GM18508 (cell line): ENCODE data around the gene MCF2L.
"Not testable (repeated sequence)": the region's sequence is repeated elsewhere in the genome, so short reads cannot be mapped to it uniquely, and the experiment has no call there.

Experiments used
- ATAC-seq: cut with Tn5 transposase; IDR thresholded peaks from one replicate; pipeline ENCODE4 v1.9.1; 2021; ENCODE audit warnings: moderate number of reproducible peaks; ENCODE audit not compliant: insufficient read depth, unreplicated experiment

MCF2L gene

DNA sequence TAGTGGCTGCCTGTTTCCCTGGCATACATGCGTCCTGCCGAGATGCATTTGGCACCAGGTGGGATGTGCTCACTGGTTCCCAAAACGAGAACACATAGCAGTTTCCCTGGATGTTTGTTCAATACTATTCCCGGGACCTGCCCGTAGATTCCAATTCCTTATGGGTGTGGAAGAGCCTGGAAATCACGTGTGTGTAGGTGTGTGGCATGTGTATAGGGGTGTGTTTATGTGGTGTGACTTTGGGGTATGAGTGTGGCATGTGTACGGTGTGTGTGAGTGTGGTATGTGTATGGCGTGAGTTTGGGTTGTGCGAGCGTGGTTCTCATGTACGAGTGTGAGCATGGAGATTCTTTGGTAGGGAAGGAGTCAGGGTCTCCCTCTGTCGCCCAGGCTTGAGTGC is 133.7 kb downstream of the MCF2L start:
- no peak for ATAC-seq

DNA sequence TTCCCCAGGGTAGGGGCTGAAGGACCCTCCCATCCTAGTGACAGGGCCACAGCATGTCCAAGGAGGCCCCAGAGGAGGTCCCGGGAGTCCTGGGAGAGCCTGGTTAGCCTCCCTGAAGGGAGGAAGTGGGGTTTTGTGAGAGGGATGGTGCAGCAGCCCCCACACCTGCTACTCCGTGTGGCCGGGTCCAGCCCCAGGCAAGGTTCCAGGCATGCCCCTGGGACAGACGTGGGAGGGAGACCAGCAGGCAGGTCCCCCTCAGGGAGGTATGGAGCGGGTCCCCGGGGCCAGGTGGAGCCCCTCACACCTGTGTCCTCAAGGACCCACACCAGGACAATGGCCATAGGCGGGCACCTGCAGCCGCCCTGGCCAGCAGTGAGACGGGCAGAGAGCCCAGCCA is 134.6 kb downstream of the MCF2L start:
- ATAC-seq: no peak

DNA sequence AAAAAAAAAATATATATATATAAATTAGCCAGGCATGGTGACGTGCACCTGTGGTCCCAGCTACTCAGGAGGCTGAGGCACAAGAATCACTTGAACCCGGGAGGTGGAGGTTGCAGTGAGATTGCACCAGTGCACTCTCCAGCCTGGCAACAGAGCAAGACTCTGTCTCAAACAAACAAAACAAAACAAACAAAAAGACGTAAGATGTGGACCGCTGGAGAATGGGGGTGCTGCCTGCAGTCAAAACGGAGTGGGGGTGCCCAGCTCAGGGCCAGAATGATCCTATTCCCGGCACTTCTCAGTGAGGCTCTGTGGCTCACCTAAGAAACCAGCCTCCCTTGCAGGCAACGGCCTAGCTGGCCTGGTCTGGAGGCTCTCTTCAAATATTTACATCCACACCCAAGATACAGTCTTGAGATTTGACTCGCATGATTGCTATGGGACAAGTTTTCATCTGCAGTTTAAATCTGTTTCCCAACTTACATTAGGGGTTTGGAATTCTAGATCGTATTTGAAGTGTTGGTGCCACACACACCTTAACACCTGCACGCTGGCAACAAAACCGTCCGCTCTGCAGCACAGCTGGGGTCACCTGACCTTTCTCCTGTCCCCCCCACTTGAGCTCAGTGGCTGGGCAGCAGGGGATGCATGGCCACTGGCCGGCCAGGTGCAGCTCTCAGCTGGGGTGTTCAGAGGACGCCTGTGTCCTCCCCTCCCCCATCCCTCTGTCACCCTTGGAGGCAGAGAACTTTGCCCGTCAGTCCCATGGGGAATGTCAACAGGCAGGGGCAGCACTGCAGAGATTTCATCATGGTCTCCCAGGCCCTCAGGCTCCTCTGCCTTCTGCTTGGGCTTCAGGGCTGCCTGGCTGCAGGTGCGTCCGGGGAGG is 136.3 kb downstream of the MCF2L start, which contains the start of gene F7:
Gene F7 (plus strand): TSS at position 760 of the 889 bp plus-strand sequence. CDS start 51 bp downstream, at position 811.
- no peak for ATAC-seq

DNA sequence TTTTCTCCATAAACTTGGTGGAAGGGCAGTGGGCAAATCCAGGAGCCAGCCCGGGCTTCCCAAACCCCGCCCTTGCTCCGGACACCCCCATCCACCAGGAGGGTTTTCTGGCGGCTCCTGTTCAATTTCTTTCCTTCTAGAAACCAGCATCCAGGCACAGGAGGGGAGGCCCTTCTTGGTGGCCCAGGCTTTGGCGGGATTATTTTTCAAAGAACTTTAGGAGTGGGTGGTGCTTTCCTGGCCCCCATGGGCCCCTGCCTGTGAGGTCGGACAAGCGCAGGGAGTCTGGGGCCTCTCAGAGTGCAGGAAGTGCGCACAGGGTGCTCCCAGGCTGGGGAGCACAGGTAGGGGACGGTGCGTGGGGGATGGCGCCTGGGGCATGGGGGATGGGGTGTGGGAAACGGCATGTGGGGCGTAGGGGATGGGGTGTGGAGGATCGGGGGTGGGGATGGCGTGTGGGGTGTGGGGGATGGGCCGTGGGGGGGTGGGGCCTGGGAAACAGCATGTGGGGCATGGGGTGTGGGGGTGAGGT is 137.0 kb downstream of the MCF2L start:
- ATAC-seq: no peak

DNA sequence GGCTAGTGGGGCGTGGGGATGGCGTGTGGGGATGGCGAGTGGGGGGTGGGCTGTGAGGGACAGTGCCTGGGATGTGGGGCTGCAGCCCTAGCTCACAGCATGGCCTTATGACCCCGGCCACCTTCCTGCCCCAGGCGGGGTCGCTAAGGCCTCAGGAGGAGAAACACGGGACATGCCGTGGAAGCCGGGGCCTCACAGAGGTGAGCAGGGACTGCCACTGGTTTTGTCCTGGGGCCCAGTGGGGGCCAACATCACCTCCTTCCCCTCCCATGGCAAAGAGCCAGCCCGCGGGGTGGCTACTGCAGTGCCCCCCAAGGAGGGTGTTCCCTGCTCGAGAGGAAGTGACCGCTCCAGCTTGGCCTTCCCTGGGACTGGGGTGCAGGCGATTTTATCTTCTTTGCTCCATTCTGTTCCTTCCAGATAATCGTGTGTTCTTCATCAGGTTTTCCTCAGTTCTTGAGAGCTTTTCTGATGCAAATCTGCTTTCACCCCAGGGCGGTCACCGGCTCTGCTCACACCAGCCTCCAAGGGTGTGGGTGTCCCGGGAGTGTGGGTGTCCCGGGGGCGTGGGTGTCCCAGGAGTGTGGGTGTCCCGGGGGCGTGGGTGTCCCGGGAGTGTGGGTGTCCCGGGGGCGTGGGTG is 137.8 kb downstream of the MCF2L start:
- no peak for ATAC-seq

DNA sequence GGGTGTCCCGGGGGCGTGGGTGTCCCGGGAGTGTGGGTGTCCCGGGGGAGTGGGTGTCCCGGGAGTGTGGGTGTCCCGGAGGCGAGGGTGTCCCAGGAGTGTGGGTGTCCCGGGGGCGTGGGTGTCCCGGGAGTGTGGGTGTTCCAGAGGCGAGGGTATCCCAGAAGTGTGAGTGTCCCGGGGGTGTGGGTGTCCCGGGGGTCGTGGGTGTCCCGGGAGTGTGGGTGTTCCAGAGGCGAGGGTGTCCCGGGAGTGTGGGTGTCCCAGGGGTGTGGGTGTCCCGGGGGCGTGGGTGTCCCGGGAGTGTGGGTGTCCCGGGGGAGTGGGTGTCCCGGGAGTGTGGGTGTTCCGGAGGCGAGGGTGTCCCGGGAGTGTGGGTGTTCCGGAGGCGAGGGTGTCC is 139.5 kb downstream of the MCF2L start:
- ATAC-seq: not testable (repeated sequence)

DNA sequence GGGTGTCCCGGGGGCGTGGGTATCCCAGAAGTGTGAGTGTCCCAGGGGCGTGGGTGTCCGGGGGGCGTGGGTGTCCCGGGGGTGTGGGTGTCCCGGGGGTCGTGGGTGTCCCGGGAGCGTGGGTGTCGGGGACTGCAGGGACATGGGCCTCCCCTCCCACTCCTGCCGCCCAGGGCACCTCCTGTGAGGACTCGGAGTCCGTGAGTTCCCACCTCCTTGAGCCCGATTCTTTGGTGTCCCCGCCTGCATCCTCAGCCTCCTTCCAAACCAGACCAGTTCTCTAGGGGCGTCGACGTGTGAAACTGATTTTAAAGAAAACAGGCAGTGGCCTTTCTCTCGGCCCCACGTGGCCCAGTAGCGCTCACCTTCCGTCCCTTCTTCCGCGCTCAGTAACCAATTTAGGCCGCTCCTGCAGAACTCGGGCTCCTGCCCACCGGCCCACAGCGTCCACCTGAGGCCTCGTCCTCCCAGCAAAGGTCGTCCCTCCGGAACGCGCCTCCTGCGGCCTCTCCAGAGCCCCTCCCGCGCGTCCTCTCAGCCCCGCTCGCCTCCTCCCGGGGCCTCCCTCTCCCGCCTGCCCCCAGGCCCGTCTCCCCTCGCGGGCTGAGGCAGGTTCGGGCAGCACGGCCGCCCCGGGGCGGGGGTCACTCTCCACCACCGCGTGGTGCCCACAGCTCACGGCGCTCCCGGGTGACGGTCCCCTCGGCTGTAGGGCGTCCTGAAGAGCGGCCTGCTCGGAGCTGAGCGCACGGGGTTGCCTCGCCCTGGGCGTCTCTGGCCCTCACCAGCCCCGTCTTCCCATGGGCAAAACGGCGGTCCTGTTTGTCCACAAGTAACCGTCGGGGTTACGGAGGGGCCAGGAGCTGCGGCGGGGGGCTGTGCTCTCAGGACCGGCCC is 140.4 kb downstream of the MCF2L start:
- ATAC-seq: no peak

DNA sequence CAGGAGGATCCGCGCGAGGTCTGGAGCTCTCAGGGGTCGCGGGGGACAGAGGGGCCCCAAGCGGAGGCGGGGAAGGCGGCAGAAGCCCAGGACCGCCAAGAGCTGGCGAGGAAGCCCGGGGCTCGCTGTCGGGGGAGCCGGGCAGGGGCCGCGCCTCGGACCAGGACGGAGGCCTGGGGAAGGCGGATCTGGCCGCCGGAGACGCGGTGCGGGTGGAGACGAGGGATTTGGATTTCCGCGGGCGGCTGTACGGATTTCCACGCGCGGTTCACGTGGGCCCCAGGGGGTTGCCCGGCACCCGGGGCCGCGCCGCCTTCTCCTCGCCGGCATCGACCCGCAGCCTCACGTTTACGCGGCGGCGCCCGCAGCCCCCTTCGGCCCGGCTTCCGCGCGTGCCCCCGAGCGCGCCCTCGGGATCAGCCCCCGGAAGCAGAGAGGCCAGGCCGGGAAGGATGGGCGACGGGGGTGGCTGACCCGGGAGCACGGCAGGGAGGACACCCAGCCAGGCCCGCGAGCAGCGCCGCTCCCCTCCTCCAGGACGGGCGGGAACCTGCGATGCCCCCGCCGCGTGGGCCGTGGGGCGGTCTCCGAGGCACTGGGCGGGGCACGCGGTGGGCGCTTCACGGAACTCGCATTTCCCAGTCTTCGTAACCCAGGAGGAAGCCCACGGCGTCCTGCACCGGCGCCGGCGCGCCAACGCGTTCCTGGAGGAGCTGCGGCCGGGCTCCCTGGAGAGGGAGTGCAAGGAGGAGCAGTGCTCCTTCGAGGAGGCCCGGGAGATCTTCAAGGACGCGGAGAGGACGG is 141.2 kb downstream of the MCF2L start:
- ATAC-seq: no peak

DNA sequence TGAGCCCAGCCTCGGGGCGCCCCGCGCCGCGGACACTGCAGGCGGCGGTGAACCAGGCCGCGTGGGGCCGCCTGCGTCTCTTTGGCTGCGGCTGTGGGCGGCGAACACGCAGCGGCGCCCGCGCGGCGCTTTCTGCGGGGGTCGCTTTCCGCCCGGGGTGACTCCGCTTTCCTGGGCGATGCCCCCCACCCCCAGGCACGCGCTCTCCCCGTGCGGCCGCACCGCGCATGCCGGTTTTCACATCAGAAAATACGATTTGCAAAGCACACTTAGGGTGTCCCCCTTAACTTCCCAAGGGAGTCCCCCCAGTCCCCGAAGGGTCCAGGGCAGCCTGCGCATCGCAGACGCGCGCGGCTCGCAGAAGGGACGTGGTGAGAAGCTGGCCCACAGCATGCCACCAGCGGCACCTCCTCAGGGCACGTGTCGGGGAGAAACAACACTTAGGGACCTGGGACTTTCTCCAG is 141.9 kb downstream of the MCF2L start:
- no peak for ATAC-seq

DNA sequence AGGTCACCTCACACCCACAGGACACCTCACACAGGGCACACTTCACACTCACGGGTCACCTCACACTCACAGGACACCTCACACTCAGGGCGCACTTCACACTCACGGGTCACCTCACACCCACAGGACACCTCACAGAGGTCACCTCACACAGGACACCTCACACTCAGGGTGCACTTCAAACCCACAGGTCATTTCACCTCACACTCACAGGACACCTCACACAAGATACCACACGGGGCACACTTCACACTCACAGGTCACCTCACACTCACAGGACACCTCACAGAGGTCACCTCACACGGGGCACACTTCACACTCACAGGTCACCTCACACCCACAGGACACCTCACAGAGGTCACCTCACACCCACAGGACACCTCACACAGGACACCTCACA is 142.8 kb downstream of the MCF2L start:
- ATAC-seq: not testable (repeated sequence)

DNA sequence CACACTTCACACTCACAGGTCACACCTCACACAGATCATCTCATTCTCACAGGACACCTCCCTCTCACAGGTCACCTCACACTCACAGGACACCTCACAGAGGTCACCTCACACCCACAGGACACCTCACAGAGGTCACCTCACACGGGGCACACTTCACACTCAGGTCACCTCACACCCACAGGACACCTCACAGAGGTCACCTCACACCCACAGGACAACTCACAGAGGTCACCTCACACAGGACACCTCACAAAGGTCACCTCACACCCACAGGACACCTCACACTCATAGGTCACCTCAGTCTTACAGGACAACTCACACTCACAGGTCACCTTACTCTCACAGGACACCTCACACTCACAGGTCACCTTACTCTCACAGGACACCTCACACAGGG is 143.5 kb downstream of the MCF2L start:
- not testable (repeated sequence) for ATAC-seq

DNA sequence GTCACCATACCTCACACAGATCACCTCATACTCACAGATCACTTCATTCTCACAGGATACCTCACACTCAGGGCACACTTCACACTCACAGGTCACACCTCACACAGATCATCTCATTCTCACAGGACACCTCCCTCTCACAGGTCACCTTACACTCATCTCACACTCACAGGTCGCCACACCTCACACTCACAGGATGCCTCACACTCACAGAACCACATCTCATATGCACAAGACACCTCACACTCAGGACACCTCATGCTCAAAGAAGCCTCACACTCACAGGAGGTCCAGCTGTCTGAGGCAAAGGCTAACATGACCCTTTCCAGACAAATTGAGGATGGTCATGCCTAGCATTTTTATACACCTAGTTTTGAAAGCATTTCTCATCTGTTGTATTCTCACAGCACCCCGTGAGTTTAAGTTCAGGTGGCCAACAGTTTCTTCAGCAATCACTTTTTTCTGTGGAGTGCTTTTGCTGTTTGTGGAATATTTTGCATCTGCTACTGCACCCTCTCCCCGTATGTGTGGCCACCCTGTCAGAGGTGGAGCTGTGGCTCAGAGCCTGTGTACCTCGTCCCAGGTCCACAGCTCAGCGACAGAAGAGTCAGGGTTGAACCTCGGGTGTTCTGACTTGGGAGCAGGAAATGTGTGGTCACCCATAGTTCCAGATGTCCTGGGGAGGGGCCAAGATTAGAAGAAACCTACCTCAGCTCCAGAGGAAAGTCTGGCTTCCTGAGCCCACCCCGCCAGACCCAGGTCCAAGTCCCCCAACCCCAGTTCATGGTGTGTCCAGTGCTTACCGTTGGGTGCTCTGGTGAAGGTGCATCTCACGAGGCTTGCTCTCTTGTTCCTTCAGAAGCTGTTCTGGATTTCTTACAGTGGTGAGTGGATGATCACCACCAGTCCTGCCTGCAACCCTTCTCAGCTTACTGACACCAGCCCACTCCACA is 144.2 kb downstream of the MCF2L start:
- no peak for ATAC-seq

DNA sequence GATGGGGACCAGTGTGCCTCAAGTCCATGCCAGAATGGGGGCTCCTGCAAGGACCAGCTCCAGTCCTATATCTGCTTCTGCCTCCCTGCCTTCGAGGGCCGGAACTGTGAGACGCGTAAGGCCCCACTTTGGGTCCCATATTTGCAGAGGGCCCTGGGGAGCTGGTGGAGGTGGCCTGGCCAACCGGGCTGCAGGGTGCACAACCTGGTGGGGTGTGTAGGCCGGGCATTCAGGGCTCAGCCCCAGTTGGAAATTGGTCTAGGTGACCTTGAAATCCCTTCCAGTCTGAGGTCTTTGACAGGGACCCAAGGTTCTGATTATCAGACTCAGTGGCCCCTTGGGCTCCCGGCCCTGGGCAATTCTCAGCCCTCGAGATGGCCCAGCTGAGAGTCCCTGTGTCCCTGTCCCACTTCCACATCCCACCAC is 144.8 kb downstream of the MCF2L start:
- ATAC-seq: no peak

DNA sequence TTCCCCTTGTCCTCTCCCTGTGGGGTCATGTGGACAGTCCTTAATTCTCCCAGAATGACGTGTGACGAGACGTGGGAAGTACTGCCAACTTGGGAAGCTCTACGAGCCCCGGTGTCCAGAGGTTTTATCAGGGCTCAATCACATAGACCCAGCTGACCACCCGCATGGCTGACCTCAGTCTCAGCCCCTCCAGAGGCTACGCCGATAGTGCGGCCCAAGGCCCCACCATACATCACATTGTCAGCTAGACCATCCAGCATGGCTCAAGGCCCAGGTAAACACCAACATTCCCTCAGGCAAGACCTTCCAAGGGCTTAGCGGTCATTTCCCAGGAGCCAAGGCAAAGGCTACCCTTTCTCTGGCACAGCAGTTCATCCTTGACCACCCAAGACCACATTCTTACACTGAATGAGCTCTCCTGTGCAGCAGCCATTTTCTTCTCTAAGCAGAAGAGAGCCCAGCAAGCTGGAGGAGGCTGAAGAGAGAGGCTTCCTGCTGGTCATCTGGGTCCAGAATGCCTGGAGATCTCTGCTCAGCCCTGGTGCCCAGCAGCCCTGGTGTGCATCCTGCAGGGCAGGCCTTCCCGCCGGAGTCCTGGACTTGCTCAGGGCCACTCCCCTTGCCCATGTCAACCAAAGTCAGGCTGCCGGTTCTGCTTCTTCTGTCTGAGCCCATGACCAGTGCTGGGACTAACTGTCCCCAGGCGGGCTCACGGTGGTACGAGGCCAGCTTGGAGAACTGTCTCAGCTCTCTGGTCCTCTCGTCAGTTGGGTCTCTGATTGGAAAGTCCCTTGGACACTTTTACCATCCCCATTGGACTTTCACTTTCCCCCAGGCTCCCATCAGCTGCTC is 145.7 kb downstream of the MCF2L start:
- no peak for ATAC-seq

DNA sequence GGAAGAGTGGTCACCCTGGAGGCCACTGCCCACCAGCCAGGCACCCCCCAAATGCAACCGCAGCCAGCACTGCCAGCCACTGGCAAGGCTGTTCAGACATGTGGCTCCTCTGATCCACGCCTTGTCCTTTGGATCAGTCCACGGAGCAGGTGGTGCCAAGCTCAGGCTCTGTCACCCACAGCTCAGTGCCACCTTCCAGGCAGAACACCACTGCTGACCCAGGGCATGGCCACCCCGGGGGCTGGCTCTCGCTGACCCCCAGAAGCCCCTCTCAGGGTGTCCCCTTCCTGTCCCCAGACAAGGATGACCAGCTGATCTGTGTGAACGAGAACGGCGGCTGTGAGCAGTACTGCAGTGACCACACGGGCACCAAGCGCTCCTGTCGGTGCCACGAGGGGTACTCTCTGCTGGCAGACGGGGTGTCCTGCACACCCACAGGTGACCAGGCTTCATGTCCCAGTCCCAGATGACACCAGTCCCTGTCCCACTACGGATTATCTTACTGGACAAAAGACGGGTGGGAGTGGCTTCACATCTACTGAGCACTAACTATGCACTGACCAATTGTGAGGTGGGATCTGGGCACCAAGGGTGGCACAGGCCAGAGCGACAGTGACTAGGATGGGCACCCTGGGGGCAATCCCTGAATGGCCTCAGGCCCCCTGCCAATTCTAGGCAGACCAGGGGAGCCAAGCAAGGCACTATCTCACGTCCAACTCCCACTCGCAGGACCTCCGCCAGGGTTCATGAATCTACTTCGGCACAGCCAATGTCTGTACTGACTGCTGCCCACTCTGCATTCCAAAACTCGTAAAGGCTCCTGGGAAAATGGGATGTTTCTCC is 146.6 kb downstream of the MCF2L start:
- no peak for ATAC-seq

DNA sequence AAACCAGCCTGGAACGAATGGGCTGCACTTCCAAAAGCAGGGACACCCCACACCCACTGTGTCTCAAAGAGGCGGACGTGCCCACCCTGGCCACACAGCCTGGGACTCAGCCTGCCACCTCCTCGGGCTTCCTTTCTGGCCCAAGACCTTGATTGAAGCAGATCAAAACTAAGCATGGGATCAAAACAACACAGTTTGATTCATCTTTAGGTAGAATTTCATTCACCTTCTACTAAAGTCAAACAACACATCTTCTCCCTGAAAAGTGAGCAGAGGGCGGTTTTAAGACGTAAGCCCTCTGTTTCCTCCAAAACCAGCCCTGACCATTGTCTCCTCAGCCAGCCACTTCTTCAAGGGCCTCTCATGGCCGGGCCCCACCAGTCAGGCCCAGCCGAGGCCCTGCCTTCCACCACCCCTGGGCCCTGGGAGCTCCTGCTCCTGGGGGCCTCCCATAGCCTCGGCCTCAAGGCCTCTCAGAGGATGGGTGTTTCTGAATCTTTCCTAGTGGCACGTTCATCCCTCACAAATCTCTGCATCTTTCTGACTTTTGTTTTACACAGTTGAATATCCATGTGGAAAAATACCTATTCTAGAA is 147.3 kb downstream of the MCF2L start:
- no peak for ATAC-seq
